ENCODE measurements around the gene PPM1L.

PPM1L gene

DNA sequence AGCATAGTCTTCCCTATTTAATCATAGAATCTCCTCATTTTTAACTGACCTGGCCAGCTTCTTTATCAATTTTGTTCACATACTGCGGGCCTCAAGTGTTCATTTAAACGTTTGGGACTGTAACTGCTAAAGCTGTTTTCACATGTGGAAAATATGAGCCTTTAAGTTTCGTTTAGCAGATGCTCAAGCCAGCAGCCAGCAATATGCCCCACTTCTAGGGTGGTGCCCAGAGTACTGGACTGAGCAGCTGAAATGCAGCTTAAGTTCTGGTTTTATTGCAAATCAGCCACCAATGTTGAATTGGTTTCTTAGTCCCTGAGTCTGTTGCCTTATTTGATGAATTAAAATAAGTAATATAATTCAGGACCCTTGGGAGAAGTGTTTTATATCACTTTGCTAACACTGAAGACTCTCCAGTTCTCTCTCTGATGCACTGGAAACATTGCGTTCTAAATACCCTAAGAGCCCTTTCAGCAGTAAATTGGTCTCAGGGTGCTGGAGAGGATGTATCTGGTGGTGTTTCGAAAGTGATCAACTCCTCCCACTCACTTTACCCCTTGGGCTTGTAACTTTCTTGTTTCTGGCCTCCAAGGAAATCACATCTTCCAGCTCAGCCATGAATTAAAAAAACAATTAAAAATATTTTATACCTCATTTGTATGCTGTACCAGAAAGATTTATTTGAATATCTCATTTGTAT, 287.5 kb downstream of the PPM1L start:
- no peak for DNase-seq (ENCODE audit: low read depth)

DNA sequence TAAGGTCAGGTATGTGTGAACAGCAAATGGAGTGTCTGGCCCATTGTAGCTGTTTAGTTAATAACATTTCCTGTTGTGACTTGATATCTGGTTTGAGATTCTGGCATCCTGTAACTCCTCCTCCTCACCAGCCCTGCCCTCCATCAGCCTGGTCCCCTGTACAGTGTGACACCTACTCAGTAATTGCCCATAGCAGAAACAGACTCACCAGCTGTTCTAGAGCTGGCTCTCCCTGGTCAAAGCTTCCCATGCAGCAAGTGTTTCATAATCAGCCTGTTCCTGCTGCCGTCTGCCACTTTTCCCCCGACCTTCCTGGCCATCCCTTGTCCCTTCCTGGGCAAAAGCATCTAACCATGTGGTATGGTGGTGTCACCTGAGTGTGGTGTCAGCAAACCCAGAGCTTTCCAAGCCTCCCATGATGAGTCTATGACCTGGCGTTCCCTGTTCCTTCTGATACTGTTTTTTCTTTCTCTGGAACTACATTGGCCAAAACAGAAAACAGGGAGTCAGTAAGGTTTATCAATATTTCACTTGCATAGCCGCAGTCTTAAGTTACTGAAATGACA, 293.7 kb downstream of the PPM1L start:
- DNase-seq (ENCODE audit: low read depth), result no peak

DNA sequence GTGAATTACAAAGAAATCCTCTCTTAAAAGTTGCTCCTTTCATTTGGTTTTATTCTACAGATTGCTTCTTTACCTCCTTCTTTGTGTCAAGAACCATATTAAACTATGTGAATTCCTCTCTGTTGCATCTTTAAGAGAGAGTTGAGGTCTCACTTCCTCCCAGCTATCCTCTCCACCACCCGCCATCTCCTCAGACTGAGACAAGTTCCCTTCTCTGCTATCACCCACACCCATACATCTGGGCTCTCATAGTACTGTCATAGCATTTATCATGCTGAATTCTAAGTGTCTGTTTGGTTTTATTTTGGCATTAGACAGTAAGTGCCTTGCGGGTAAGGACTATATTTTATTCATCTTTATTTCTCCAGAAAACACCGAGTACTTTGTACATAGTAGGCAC, 294.9 kb downstream of the PPM1L start:
- DNase-seq (ENCODE audit: low read depth), result no peak

DNA sequence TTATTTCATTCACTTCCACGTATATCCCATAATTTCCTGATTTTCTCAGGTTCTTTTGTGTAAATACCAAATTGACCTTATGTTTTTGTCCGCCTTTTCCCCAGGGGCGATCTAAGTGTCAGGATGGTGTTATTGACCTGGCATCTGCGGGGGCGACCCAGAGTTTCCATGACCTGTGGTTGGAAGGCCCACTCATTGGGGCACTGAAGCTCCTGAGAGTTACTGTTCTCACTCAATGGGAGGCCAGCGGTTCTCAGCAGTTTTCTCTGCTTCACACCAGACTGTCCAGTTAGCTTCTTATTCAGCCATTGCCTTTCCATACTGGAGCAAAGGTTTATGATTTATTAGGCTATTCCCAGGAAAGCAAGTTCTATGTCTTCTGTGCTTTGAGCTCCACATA, 295.8 kb downstream of the PPM1L start:
- DNase-seq (ENCODE audit: low read depth), result no peak

DNA sequence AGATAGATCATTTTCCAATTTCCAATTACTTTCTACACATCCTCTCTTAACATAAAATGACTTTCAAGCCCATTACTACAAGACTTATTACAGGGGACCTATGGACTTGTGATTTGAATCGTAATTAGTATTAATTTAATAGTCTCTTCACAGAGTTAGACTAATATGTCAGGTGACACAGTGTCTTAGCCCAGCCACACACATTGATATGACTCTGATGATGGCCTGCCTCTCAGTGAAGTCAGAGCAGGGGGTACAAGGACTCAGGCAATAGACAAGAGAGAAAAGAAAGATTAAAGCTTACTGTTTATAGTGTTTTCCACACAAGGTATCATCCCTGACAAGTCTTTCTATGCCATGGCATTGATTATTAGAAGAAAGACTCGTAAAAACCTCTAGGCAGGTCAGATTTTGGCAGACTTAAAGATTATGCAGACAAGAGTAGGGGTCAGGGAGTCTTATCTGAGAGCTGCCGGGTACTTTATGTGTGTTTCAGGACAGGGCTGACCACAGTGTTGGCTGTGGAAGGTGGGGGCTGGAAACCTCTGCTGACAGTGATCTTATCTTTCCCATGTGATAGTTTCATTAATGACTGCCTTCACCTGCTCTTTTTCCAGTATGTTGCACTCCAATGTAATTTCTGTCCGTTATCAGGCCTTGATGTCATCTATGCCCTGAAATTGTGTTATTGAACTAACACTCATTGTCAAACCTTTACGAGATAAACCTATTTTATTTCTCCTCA, 299.0 kb downstream of the PPM1L start:
- DNase-seq (ENCODE audit: low read depth), result no peak

DNA sequence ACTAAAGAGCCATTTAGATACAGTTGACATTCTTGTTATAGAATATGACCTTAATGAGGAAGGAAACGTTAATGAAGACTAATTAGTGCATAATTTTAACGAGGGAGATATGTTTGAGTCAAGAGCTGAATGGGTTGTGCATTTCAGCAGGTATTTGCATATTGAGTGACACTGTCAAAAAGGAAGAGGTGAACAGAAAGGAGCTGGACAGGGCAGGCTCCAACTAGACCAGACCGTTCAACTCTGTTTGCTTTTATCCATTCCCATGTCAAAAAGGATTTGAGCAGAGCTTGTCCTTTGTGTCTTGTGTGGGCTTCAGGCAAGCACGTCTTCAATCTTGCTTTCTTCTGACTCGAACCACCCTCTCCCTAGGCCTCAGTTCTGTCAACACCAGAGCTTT, 308.4 kb downstream of the PPM1L start:
- no peak for DNase-seq (ENCODE audit: low read depth)

DNA sequence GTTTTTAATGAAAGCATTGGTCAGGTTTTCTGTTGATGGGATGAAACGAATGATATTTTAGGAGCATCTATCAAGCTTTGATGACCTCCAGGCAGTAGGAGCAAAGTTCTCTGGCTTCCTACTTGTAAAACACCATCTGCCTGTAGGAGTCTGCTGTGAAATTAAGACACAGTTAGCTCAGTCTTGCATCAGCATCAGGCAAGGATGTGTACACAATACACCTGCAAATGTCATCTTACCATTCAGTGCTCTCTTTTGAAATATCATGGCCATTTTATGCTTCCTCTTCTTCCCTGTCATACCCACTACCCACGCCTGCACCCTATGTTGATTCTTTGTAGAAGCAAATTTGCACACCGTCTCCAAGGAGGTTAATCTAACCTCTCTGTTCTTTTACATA, 310.9 kb downstream of the PPM1L start:
- no peak for DNase-seq (ENCODE audit: low read depth)

DNA sequence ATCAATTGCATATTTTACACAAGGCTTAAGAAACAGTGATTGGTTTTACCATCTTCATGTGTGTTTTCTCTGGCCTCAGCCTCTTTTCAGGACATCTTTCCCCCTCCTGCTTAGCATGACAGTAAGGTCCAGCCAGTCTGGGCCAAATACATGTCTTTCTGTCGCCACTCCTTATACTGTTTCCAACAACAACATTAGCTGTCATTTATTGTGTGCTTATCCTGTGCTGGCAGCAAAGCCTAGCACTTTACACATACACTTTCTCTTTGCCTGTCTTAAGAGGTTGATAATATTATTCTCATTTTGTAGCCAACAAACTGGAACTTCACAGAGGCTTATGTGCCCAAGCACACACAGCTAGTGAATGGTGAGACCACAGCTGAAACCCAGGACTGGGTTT, 311.3 kb downstream of the PPM1L start:
- no peak for DNase-seq (ENCODE audit: low read depth)

DNA sequence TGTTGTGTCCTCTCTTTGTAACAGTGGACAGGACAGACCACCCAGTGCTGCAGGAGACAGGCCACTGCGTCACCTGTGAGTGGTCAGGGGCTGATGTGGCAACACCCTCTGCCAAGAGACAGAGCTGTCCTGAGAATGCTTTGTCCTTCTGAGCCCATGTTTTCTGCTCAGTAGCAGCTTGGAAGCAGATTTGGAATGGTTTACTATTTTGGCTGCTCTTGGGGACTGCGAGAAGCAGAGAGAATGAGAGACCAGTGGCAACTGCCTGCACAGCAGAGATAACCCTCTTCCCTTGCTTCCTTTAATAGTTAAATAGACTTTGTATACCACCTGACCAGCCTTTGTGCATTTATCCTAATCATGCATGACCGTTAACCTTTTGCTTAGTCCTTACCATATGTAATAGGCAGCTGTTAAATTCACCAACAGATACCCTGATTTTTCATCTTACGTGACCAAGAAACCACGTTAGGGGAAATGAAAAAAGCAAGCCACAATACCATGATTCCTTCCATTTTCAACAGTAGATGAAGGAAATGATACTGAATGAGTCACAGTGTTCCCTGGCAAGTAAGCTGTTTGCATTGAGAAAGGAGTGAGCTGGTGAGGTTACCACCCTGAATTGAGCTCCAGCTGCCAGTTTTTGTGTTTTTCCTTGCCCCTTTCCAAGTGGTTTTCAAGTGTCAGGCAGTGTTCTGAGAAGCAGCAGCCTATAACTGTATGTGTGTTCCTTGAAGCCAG, 313.6 kb downstream of the PPM1L start:
- no peak for DNase-seq (ENCODE audit: low read depth)

DNA sequence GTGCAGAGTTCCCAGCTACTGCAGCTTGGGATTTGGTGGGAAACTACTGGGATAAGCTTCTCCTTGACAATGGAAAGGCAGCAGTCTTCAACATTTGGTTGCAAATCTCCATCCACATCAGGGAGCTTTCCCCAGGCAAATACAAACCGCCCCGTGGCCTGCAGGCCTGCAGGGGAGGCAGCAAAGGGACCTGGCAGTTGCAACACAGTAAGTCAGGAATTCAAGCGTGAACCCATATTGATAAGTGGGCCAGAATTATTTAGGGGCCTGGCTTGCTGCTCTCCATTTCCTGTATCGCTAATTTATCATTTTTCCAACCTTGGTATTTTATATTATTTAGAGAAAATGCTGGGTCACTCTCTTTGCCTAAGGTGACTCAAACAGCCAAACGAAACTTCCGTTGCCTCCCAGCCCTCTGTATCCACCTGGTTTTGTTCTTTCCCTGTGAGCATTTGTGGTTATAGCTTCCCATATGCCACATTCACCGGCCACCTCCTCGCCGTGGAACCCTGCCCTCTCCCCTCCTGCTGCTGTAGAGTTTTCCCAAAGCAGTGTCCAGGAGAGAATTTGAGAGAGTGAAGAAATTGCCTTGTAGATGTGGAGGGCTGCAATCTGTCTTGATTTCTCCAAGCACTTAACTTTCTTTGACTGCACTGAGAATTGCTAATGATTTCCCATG, 314.4 kb downstream of the PPM1L start:
- no peak for DNase-seq (ENCODE audit: low read depth)

DNA sequence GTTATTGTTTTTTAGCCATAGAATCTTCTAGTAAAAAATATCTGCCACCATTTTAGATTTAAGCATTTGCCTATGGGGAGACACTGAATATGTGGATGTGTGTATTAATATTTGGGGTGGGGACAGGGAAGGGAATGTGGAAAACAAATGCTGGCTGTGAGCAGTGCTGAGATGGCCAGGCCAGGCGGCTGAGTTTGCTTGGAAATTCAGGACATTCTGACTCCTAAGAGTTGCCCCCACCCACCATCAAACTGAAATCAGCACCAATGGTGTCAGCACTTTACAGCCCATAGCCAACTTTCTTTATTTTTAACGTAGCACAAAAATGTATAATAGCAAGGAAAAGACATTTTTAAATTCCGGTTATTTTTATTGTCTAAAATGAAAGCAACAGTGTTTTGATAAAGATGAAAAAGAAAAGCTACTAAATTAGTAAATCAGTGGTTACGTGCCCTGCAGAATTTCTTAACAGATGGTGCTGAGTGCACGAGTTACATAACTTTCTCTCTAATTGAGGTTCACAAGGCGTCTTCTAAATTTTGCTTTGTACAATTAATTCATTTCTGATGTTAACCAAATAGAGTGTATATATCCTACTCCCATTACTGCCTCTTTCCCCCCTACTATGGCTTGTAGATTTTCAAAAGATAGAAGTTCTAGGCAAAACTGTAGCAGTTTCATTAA, 315.1 kb downstream of the PPM1L start:
- no peak for DNase-seq (ENCODE audit: low read depth)

DNA sequence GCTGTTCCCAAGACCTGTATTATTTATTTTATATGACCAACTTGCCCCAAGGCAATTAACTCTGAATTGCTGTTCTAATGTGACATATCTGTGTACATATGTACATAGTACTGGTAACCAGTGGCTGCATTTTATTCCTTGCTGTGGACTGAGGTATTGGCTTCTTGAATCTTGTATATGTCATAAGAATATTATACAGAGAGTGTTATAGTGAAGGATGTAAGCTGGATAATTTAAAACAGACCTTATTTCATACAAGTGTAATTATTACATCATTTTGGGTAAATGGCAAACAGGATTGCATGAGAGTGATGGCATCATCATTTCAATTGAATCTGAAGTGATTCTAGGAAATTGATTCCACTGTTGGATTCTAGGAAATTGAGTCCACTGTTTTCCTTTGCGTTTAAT, 316.2 kb downstream of the PPM1L start:
- no peak for DNase-seq (ENCODE audit: low read depth)

DNA sequence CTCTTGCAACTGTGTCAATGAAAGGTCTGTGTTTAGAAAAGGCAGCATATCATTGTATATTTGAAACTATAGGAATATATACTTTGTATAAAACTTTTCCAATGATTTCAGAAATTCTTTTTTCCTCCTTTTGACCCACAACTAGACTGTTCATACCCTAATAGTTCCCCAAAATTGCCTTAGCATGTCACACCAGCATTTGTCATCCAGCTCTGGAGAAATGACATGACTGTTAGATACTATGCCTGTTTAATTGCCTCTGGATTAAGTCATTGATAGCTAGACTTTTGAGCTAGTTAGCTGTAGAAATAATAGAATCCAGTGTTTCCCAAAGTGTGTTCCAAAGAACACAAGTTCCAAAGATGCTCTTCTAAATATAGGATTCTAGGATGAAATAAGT, 316.7 kb downstream of the PPM1L start:
- DNase-seq (ENCODE audit: low read depth), result no peak

DNA sequence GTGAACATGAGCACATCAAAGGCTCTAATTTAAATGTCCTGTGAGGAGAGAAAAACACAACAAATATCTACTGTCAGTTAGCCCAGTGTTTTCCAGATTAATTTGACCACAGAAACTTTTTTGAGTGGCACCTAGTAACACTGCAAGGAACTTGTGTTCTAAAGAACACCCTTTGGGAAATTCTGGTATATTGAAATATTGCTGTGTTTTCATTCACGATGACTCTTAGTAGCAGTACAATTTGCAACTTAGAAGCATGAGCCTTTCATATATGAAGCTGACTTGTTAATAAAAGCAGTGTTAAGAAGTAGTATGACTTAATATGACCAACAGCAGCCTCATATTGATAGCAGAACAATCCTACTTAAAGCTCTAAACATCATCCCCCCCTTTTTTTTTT, 317.1 kb downstream of the PPM1L start:
- no peak for DNase-seq (ENCODE audit: low read depth)

DNA sequence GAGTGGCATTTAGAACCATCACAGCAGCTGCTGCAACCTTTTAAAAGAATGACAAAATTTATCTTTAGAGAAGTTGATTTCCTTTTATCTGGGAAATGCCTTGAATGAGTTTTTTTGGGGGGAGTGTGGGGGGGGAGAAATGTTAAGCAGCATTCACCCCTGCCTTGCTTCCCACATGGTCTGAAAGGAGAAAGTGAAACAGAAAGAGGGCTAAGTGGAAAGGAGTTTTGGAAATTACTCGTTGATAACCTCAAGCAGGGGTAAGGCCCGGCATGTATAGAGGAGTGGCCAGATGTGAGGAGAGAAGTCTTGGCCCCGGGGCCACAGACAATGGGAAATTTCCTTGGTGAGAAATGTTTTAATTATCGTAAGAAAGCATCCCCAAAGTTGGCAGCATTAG, 325.6 kb downstream of the PPM1L start:
- DNase-seq (ENCODE audit: low read depth), result no peak

DNA sequence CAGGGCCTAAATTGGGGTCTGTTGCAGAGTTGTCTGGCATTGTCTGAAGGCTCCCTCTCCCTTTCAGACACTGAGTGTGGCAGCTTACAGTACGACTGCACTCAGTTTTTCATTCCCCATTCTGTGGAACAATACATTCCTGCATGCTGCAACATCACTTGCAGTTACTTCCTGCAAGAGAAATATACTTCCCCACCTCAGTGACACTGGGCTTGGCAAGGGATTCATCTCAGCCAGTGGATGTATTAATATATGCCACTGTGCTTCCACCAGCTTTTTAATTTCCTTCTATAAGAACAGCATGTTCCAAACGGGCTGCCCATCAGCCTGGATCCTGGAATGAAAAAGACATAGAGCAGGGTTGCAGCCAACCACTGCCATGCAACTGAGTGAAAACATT, 326.0 kb downstream of the PPM1L start:
- DNase-seq (ENCODE audit: low read depth), result no peak

DNA sequence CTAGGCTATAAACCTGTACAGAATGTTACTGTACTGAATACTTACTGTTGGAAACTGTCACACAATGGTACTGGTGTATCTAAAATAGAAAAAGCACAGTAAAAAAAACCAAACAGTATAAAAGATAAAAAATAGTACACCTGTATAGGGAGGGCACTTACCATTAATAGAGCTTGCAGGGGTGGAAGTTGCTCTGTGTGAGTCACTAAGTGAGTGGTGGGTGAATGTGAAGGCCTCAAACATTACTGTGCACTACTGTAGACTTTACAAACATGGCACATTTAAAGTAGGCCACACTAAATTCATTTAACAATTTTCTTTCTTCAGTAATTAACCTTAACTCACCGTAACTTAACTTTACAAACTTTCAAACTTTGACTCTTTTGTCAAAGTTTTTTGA, 327.1 kb downstream of the PPM1L start:
- DNase-seq (ENCODE audit: low read depth), result no peak

DNA sequence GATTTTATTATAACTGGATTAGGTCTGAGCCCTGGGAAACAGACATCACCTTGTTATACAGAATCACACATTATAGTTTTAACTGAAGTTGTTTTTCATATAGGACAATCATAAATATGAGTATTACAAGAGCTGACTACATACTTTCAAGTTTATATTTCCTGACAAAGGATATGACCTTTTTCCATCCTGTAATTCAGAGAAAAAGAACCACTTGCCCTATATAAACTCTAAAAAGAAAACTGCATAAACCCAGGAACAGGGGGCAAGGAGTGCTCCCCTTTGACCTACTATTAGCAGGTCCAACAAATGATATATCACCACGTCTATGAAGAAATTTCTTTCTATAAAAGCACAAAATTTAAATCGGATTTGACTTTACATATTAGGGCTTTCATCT, 328.2 kb downstream of the PPM1L start:
- DNase-seq (ENCODE audit: low read depth), result no peak

DNA sequence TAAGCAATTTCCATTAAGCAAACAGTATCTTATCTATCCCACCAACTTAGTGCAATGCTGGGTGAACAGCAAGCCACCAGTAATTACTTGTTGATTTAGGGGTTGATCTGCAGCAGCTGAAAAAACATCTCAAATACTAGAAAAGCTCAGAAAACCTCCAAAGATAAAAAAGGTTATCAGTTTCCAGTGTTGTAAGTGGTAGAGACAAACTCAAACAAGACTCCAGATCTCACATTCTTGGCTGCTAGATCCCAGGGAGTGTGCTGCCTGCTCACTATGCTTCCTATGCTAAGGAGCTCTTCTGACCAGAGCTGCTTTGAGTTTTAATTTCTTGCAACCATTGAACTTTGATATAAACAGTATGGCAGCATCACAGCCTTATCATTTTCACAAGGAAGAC, 337.9 kb downstream of the PPM1L start:
- DNase-seq (ENCODE audit: low read depth), result no peak

DNA sequence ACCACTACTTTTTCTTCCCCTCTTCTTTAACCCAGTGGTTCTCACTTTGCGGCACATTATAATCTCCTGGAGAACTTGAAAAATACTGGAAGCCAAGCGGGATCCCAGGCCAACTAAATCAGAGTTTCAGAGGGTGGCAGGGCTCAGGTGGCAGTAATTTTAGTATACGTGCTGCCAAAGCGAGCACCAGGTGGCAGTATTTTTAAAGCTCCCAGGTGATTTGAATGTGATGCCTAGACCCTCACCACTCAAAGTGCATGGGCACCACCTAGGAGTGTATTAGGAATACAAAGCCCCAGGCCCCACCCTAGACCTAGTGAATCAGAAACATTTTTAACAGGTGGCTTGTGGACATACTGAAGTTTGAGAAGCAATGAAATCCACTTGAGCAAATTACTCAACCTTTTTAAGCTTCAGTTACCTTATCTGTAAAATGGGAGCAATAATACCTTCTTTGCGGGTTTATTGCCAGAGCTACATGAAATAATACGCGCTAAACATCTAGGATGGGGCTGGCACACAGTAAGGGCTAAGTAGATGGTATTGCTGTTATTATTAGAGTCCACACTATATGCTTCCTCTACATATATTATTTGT, 340.8 kb downstream of the PPM1L start:
- DNase-seq (ENCODE audit: low read depth), result no peak

DNA sequence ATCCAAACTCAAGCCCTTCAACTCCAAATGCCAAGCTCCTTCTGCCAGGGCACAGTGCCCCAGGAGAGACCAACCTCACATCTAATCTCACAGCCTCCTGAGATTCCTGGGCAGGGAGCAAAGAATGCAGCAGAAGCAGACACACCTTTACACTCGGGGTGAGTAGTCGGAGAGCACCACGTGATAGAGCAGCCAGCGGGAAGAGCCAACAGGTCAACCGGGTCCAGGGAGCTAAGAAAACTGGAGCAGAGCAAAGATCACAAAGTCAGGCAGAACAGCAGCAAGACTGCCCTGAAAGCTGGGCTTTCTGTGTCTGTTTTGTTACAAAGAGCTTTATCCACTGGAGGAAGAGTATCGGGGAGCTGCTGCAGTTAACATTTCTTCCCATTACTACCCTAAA, 345.0 kb downstream of the PPM1L start:
- no peak for DNase-seq (ENCODE audit: low read depth)

All from activated T-cell treated with anti-CD3 and anti-CD28 coated beads for 1 hour (primary cell).